GM18519 (cell line): ENCODE results near the gene TULP3.
A peak's percentile ranks its signal among the peaks of the same experiment; 100 is the strongest.
"Not testable (repeated sequence)": the region's sequence is repeated elsewhere in the genome, so short reads cannot be mapped to it uniquely, and the experiment has no call there.

ENCODE experiments used
- ATAC-seq: cut with Tn5 transposase; IDR thresholded peaks from one replicate; pipeline ENCODE4 v1.9.1; 2021; ENCODE audit warnings: mild to moderate bottlenecking, moderate library complexity; ENCODE audit not compliant: unreplicated experiment, low FRiP score

TULP3 gene, protein sequence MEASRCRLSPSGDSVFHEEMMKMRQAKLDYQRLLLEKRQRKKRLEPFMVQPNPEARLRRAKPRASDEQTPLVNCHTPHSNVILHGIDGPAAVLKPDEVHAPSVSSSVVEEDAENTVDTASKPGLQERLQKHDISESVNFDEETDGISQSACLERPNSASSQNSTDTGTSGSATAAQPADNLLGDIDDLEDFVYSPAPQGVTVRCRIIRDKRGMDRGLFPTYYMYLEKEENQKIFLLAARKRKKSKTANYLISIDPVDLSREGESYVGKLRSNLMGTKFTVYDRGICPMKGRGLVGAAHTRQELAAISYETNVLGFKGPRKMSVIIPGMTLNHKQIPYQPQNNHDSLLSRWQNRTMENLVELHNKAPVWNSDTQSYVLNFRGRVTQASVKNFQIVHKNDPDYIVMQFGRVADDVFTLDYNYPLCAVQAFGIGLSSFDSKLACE

GRCh38 chr12:2890388-2891239 is at the start of gene TULP3:
TSS of gene TULP3 (plus strand) at chr12:2890891. CDS start at chr12:2890948, 57 bp downstream.
- ATAC-seq, result peak; percentile 86

- no peak for ATAC-seq
Observed at GRCh38 chr12:2841056-2841650, 49.5 kb upstream of the TULP3 start.

DNA sequence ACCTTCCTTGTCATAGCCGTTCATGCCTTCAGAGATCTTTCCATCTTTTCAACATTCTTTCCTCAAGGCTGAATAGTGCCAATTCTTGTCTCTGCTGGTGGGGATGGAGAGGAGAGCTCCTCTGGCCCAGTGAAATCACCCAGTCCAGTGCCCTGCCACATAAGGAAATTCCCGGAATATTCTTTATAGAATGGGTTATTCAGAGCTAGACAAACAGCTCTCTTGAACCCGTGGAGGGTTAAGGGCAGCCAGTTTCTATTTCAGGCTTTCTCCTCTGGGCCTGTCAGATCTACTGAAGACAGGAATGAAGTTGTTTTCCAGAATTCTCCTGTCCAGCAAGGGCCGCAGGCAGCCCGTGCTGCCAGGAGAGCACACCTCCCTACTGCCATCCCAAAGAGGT is 47.7 kb upstream of the TULP3 start:
- no peak for ATAC-seq

DNA sequence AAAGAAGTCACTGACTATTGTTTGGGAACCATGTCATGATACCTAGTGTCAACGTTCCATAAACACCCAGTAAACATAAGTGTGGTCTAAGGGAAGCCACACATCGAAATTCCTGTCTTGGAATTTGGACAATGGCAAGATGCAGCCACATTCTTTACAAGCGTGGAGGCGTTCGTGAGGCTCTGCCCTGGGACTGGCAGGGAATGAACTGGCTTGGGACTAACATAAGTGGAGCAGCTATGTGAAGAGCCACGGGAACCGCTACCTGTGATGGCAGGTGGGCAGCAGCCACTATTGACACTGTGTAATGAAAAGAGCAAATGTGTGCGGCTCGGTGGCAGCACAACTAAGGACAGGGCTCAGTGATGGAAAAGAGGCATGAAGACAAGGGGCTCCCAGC is 45.9 kb upstream of the TULP3 start:
- ATAC-seq, result no peak

GRCh38 chr12:2845280-2845679 is 45.4 kb upstream of the TULP3 start:
- ATAC-seq, result no peak

- ATAC-seq, result no peak
Observed at GRCh38 chr12:2851931-2852330, 38.8 kb upstream of the TULP3 start.

DNA sequence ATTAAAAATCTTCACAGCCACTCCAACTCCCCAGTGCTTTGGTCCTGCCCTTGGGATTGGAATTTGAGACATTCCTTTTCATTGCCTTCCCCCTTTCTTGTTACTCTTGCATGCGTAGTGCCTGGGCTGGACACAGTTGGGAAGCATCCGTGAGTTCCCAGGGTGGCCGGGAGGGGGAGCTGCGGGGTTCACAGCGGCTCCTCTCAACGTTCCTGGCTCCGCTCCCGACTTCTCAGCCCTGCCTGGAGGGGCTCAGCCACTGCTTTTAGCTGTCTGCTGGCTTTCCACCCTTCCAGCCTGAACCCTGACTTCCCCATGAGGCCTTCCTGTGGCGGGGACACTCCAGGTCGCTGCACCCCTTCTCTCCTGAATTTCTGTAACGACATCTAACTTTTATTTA is 37.1 kb upstream of the TULP3 start:
- no peak for ATAC-seq

DNA sequence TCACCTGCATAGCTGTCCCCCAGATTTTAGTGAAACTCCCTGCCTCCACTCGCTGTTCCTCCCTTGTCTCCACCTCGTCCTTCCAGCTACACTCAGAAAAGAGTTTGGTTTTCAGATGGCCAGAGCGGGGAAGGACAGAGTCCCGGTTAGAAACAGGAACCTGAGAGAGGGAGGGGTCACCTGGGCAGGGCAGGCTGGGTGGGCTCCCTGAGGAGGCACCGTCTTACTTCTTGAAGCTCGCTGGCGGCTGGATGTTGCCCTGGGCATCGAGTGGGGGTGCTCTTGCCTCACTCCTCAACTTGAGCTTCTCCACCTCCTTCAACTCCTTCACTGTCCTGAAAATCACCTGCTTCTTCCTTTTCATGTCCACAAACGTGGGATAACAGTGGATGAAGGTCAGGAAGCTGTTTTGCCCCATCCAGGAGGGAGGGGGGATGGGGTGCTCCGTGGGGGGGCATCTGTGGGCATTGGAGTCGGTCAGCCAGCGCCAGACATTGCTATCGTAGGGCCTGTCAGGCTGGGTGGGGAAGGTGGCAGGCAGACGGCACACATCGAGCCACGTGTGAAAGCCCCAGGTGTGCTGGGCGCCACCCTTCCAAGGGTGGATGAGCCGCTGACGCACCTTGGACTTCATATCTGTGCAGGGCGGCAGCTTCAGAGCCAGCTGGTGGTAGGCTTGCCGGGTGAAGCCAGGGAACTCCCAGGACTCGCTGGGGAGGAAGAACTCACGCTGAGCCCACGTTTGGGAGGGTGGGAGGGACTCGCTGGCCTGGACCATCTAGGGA is 35.8 kb upstream of the TULP3 start:
- no peak for ATAC-seq

GRCh38 chr12:2855546-2855945 is 35.1 kb upstream of the TULP3 start:
- ATAC-seq, result no peak

DNA sequence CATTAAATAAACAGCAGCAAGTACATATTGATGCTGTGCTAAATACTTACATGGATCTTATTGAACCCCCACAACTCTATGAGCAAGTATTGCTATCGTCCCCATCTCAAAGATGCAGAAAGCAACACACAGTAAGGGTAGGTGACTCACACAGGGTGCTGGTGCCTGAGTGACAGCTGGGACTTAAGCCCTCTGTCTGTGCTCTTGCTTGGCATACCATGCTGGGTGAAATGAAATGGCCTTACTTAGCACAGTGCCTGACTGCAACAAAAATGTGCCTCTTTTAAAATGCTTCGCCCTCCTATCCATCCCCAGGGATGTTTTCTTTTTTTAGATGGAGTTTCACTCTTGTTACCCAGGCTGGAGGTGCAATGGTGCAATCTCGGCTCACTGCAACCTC is 34.6 kb upstream of the TULP3 start:
- no peak for ATAC-seq

GRCh38 chr12:2857021-2857431 is 33.7 kb upstream of the TULP3 start, which contains the start of gene TEX52:
TSS of gene TEX52 (minus strand) at chr12:2857039. CDS start at chr12:2857026, 13 bp downstream.
- ATAC-seq, result no peak

- ATAC-seq, result no peak
Observed at GRCh38 chr12:2857576-2857975, 33.1 kb upstream of the TULP3 start.

DNA sequence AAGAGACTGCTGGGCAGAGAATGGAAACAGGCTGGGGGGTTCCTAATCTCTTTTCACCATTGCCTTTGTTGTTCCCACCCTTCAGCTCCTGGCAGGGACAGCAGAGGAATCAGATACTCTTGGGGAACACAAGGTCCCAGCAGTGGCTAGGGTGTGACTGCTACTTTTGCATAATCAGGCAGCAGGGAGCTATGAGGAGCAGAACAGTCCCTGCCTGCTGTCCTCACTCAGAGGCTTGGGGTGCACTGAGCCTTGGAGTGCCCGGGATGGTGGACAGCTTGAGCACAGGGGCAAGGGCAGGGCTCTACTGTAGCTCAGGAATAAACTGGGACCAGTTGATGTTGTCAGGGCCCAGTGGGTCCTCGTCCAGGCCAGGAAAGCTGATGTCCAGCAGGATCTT is 32.4 kb upstream of the TULP3 start:
- no peak for ATAC-seq

- ATAC-seq, result no peak
Observed at GRCh38 chr12:2858944-2859421, 31.7 kb upstream of the TULP3 start.

- no peak for ATAC-seq
Observed at GRCh38 chr12:2860170-2860569, 30.5 kb upstream of the TULP3 start.

GRCh38 chr12:2862876-2863275 is 27.8 kb upstream of the TULP3 start:
- no peak for ATAC-seq

- not testable (repeated sequence) for ATAC-seq
Observed at GRCh38 chr12:2863402-2863801, 27.3 kb upstream of the TULP3 start.

DNA sequence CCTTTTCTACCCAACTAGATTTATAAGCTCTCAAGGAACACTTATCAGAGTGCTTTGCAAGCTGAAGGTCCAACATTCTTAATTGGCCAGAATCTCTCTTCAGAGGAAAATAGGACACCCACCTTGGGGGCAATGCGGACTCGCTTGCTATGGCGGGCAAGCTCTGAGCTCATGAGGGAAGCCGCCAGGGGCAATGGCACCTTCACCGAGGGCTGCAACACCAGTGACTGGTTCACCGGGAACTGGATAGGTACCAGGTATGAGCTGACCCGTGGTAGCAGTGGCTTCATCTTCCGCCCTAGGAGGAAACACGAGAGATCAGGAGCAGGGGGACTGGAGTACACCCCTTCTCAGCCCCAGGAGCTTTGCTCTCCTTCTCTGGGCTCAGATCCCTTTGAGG is 26.5 kb upstream of the TULP3 start:
- no peak for ATAC-seq

- not testable (repeated sequence) for ATAC-seq
Observed at GRCh38 chr12:2868986-2869632, 21.6 kb upstream of the TULP3 start.
